Pancreas (tissue), 10 donors: ENCODE results near the gene UMPS. TPM values are rescaled to one million over a fixed set of nuclear protein-coding genes. Genes with fewer than 3 reads are reported as not detected.
"Not testable (repeated sequence)": the region's sequence is repeated elsewhere in the genome, so short reads cannot be mapped to it uniquely, and the experiment has no call there.

Source experiments
- ATAC-seq, 4 donors: fragments of 200-7000 bp; cut with Tn5 transposase; one replicate each; pipeline versions ENCODE4 v1.8.0 to v1.9.1; 2020; ENCODE audit warnings: mild to moderate bottlenecking in 4 of 4, moderate library complexity in 4 of 4
- DNase-seq, 6 donors: peaks; one replicate each; pipeline ENCODE4 v3.0.0-alpha.2; 2020
- FAIRE-seq: peaks from 2 replicates; lab custom pipeline; 2012; peaks lifted over from hg19 to GRCh38; lab: Jason Lieb, UNC
- H3K27ac ChIP-seq, 4 donors: fragments of 200-600 bp; sonication (generic); 1 replicate in 3 of 4; 2 replicates in 1 of 4; pipeline versions ENCODE4 v1.5.0 to v1.8.0; 2020
- H3K27me3 ChIP-seq, 4 donors: fragments of 200-600 bp; one replicate each; pipeline ENCODE4 v1.8.0; 2021
- H3K36me3 ChIP-seq, 3 donors: fragments of 200-600 bp; sonication (generic) in 1 of 3; one replicate each; pipeline versions ENCODE4 v1.5.0 to v1.8.0; 2020 to 2021
- H3K4me1 ChIP-seq, 3 donors: fragments of 200-600 bp; one replicate each; pipeline ENCODE4 v1.8.0; 2021
- H3K4me3 ChIP-seq, 4 donors: fragments of 200-600 bp; sonication (generic) in 2 of 4; one replicate each; pipeline versions ENCODE4 v1.5.0 to v1.8.0; 2020 to 2021
- H3K9me3 ChIP-seq, 4 donors: fragments of 200-600 bp; one replicate each; pipeline ENCODE4 v1.8.0; 2021
- WGBS, 2 donors: extraction: QIAGEN DNeasy Blood & Tissue Kit; methylation state at CpG; one replicate each; pipeline ENCODE4 v1.1.7; 2013; 5-methylcytosine and 5-hydroxymethylcytosine counted together
- intact Hi-C, 3 donors: fragments of 100-400 bp; cut with DNase I; formaldehyde crosslinking; loops; one replicate each; pipeline versions ENCODE4 v1.11.1 to v1.14.2; 2022
- polyA plus RNA-seq, 2 donors: library from polyadenylated mRNA; stranded (reverse); fragments of 200-250 nt; gene quantifications; one replicate each; pipeline ENCODE4 v1.2.3, GENCODE V29; 2013
- total RNA-seq, 6 donors: library from RNA; stranded (reverse); fragmentation: NEBNext Ultra II Directional in 4 of 6; extraction: Animal tissue kit (Norgen Biotek cat#: 25700) in 4 of 6; gene quantifications; one replicate each; pipeline versions ENCODE4 v1.2.1 to v1.2.4, GENCODE V29; 2021 to 2023
- TF ChIP-seq, protein P1 (sequence below), 4 donors: fragments of 200-600 bp; sonication (generic) in 3 of 4; IDR thresholded peaks; one replicate each; pipeline versions ENCODE4 v1.5.0 to v1.8.0; 2021; ENCODE audit warnings: antibody characterized with exemption in 4 of 4
- donor health status: healthy with polysubstance abuse.
- donor health status: DM: no; HTN: no; CAD: no; lungs with moderate emphysema.
- donor health status: DM: no; HTN: no; CAD: no.
- donor health status: control.
- donor health status: control.
- donor health status: Bipolar disorder and iron deficiency.
- donor health status: DM: yes; HTN: yes; CAD: no.
- donor health status: DM: no; HTN: no; CAD: no.
- donor health status: DM: no; HTN: no; CAD: no.
- donor health status: DM: yes; HTN: yes; CAD: no.

The UMPS gene
- total and polyA plus RNA-seq, 8 donors: 6.6 to 20.1 (median 11.1) TPM

DNA sequence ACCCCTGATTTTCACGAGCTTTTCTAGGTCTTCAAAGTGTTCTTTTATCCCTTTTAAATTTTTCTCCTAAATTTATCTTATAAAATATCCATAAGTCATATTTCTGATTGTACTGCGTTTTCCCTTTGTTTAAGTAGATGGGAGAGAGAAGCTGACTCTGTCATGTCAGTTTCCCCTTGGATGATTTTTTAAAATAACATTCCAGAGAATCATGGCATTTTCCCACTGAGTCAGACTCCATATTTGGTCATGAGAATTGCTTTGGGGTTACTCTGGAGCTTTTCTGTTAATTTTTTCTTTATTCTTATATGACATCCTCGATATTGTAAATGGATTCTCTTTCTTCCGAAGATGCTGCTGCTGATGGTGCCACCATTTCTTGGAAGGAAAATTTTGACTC lies 28.6 kb upstream of the UMPS start:
- no peak for ATAC-seq
- Histone ChIP-seq H3K9me3 (no peaks in the 10 kb centered on the region), H3K4me1 (peaks cover 8 to 24% (median 19%) of the 10 kb centered on the region in 3 donors), H3K36me3 (no peaks in the 10 kb centered on the region), H3K4me3 (no peak overlapping the region), H3K27me3 (no peaks in the 10 kb centered on the region), H3K27ac (no peak overlapping the region)
- no peak for DNase-seq
- no peak for FAIRE-seq
- TF ChIP-seq, protein P1, sequence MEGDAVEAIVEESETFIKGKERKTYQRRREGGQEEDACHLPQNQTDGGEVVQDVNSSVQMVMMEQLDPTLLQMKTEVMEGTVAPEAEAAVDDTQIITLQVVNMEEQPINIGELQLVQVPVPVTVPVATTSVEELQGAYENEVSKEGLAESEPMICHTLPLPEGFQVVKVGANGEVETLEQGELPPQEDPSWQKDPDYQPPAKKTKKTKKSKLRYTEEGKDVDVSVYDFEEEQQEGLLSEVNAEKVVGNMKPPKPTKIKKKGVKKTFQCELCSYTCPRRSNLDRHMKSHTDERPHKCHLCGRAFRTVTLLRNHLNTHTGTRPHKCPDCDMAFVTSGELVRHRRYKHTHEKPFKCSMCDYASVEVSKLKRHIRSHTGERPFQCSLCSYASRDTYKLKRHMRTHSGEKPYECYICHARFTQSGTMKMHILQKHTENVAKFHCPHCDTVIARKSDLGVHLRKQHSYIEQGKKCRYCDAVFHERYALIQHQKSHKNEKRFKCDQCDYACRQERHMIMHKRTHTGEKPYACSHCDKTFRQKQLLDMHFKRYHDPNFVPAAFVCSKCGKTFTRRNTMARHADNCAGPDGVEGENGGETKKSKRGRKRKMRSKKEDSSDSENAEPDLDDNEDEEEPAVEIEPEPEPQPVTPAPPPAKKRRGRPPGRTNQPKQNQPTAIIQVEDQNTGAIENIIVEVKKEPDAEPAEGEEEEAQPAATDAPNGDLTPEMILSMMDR (IDR thresholded peaks at IDR 0.05): no peak
- WGBS, 2 donors: 91 to 95% methylated on average over 4 of the region's 4 CpGs
- intact Hi-C loops: no loop called here

DNA sequence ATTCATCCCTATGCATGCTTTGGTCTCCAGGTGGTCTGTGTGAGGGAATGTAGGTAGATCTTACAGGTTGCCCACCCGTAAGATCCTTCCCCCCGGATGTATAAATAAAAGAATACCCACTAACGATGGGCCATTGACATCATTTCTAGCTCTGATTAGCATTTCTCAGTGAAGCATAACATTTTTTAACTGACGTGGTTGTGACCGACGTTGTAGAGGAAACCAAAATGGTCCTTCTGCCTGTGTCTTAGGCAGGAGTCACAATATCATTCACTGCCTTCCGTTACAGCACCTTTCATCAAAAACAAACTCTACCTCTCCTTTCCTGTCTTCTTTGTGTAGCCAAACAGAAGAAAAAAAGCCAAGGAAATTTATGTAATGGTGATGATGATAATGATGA lies 27.3 kb upstream of the UMPS start:
- Histone ChIP-seq H3K4me3 (no peak overlapping the region), H3K4me1 (peaks cover 8 to 24% (median 19%) of the 10 kb centered on the region in 3 donors), H3K9me3 (no peaks in the 10 kb centered on the region), H3K27ac (no peak overlapping the region), H3K36me3 (no peaks in the 10 kb centered on the region), H3K27me3 (no peaks in the 10 kb centered on the region)
- intact Hi-C loops: no loop called here
- no peak for ATAC-seq
- 87 to 95% methylated on average over 7 of the region's 7 CpGs for WGBS, 2 donors
- TF ChIP-seq, protein P1 (IDR thresholded peaks at IDR 0.05): no peak
- no peak for FAIRE-seq
- DNase-seq: no peak

DNA sequence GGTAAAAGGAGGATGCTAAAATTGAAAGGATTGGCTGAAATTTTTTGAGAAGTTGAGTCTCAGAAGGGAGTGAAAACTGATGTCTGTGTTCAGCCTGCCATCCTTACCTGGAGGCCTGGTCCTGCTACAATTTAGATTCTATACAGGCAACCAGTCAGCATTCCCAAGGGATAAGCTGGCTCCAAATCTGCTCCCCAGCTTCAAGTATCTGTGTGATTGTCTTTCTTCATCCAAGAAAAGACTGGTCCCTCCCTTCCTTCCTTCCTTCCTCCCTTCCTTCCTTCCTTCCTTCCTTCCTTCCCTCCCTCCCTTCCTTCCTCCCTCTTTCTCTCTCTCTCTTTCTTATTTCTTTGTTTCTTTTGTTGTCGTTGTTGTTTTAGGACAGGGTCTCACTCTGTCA lies 24.7 kb upstream of the UMPS start:
- TF ChIP-seq, protein P1 (IDR thresholded peaks at IDR 0.05): no peak
- WGBS, 2 donors: 69 to 88% methylated on average over 1 of the region's 1 CpG
- H3K9me3 ChIP-seq: no peaks in the 10 kb centered on the region

DNA sequence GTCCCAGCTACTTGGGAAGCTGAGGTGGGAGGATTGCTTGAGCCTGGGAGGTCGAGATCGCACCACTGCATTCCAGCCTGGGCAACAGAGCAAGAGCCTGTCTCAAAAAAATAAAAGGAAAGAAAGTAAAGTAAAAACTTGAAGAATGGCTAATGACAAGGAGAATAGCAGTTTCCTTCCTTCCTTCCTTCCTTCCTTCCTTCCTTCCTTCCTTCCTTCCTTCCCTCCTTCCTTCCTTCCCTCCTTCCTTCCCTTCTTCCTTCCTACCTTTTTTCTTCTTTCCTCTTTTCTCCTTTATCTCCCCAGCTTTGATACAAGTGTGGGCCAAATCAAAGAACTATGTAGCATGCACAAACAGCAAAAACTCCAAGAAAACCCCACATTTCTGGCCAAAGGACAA lies 23.0 kb upstream of the UMPS start:
- WGBS, 2 donors: 94 to 95% methylated on average over 2 of the region's 2 CpGs
- FAIRE-seq: not testable (repeated sequence)

More for the DNA sequence above, 24.7 kb upstream of the UMPS start:
- no peaks in the 10 kb centered on the region for H3K36me3 ChIP-seq
- intact Hi-C loops: no loop called here
- H3K27ac ChIP-seq: no peak overlapping the region
- no peak for FAIRE-seq
- no peak for DNase-seq
- no peak overlapping the region for H3K4me3 ChIP-seq
- H3K4me1 ChIP-seq: peaks cover 2 to 5% (median 2%) of the 10 kb centered on the region in 3 donors
- ATAC-seq: no peak
- H3K27me3 ChIP-seq: no peaks in the 10 kb centered on the region

DNA sequence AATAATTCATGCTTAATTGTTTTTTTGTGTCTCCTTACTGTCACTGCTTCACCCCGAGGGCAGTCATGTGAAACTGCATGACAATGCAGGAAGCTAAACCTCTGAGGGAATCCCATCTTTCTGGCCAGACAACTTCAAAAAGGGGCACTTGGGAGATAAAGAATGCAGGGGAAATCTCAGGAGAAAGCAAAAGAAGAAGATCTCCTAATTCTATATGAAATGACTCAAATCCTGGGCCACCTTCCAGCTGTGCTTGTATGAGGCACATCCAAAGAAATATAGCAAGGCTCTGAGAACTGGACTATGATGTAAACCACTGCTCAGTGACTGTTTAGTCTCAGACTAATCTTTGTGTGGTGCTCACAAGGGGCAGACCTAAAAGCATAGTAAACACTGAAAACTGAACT lies 22.6 kb upstream of the UMPS start:
- intact Hi-C loops: no loop called here
- no peaks in the 10 kb centered on the region for H3K9me3 ChIP-seq

More for the DNA sequence above, 23.0 kb upstream of the UMPS start:
- intact Hi-C loops, DNase-seq, ATAC-seq, H3K9me3 ChIP-seq, H3K27ac ChIP-seq, H3K36me3 ChIP-seq, H3K4me3 ChIP-seq, H3K4me1 ChIP-seq, H3K27me3 ChIP-seq: not testable (repeated sequence)

More for the DNA sequence above, 22.6 kb upstream of the UMPS start:
- ATAC-seq (no peak), DNase-seq (no peak), FAIRE-seq (no peak)
- TF ChIP-seq, protein P1 (IDR thresholded peaks at IDR 0.05): no peak
- H3K4me1 ChIP-seq: no peaks in the 10 kb centered on the region
- H3K36me3 ChIP-seq: no peaks in the 10 kb centered on the region
- 86 to 88% methylated on average over 1 of the region's 1 CpG for WGBS, 2 donors
- no peak overlapping the region for H3K4me3 ChIP-seq
- H3K27me3 ChIP-seq: no peaks in the 10 kb centered on the region
- H3K27ac ChIP-seq: no peak overlapping the region
